ENCODE measurements around the gene JUNB.

DNA sequence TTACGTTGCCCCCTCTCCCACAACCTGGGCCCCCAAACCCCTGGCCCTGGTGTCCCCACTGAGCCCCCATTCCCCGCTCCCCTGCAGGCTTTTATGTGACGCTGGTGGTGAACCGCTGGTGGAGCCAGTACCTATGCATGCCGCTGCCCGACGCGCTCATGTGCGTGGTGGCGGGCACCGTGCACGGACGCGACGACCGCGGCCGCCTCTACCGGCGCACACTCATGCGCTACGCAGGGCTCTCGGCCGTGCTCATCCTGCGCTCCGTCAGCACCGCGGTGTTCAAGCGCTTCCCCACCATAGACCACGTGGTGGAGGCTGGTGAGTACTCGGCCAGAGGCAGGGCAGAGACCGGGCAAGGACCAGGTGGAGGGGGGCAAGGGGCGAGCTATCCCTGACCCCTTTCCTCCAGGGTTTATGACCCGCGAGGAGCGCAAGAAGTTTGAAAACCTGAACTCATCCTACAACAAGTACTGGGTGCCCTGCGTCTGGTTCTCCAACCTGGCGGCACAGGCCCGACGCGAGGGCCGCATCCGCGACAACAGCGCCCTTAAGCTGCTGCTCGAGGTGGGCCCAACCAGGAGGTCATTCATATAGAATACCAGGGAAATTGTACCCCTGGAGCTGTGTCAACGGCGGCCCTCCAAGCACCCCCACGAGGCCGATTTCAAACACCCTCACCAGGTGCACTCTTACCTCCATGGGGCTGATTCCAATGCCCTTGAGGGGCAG is 36.7 kb upstream of the JUNB start:
- TF ChIP-seq ZNF70 (CRISPR knock-in tag; IDR thresholded peaks at IDR 0.05) (no peak), SNAI2 (CRISPR knock-in tag; IDR thresholded peaks at IDR 0.05) (no peak), OSR1 (CRISPR knock-in tag; IDR thresholded peaks at IDR 0.05) (no peak), GLIS3 (CRISPR knock-in tag; IDR thresholded peaks at IDR 0.05) (no peak), ARNTL (CRISPR knock-in tag; IDR thresholded peaks at IDR 0.05; ENCODE audit: borderline replicate concordance, low read depth) (no peak), ZNF8 (CRISPR knock-in tag; IDR thresholded peaks at IDR 0.05) (no peak), TOX (CRISPR knock-in tag; IDR thresholded peaks at IDR 0.05; ENCODE audit: borderline replicate concordance) (no peak)
- TF ChIP-seq, protein P1, sequence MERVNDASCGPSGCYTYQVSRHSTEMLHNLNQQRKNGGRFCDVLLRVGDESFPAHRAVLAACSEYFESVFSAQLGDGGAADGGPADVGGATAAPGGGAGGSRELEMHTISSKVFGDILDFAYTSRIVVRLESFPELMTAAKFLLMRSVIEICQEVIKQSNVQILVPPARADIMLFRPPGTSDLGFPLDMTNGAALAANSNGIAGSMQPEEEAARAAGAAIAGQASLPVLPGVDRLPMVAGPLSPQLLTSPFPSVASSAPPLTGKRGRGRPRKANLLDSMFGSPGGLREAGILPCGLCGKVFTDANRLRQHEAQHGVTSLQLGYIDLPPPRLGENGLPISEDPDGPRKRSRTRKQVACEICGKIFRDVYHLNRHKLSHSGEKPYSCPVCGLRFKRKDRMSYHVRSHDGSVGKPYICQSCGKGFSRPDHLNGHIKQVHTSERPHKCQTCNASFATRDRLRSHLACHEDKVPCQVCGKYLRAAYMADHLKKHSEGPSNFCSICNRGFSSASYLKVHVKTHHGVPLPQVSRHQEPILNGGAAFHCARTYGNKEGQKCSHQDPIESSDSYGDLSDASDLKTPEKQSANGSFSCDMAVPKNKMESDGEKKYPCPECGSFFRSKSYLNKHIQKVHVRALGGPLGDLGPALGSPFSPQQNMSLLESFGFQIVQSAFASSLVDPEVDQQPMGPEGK (CRISPR knock-in tag; IDR thresholded peaks at IDR 0.05; ENCODE audit: borderline replicate concordance), result no peak
- TF ChIP-seq, protein P2, sequence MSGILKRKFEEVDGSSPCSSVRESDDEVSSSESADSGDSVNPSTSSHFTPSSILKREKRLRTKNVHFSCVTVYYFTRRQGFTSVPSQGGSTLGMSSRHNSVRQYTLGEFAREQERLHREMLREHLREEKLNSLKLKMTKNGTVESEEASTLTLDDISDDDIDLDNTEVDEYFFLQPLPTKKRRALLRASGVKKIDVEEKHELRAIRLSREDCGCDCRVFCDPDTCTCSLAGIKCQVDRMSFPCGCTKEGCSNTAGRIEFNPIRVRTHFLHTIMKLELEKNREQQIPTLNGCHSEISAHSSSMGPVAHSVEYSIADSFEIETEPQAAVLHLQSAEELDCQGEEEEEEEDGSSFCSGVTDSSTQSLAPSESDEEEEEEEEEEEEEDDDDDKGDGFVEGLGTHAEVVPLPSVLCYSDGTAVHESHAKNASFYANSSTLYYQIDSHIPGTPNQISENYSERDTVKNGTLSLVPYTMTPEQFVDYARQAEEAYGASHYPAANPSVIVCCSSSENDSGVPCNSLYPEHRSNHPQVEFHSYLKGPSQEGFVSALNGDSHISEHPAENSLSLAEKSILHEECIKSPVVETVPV (CRISPR knock-in tag; IDR thresholded peaks at IDR 0.05), result no peak
- TF ChIP-seq, protein P3, sequence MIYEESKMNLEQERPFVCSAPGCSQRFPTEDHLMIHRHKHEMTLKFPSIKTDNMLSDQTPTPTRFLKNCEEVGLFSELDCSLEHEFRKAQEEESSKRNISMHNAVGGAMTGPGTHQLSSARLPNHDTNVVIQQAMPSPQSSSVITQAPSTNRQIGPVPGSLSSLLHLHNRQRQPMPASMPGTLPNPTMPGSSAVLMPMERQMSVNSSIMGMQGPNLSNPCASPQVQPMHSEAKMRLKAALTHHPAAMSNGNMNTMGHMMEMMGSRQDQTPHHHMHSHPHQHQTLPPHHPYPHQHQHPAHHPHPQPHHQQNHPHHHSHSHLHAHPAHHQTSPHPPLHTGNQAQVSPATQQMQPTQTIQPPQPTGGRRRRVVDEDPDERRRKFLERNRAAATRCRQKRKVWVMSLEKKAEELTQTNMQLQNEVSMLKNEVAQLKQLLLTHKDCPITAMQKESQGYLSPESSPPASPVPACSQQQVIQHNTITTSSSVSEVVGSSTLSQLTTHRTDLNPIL (CRISPR knock-in tag; IDR thresholded peaks at IDR 0.05; ENCODE audit: low read depth), result no peak
